AG04450 (cell line): Measurements from ENCODE around the gene SARM1. TPM values are rescaled to one million over a fixed set of nuclear protein-coding genes. Genes with fewer than 3 reads are reported as not detected.

ENCODE experiments used
- CTCF ChIA-PET: fragments of 300-600, 350-600 bp; formaldehyde crosslinking; extraction: SDS; loops from one replicate; lab custom pipeline; 2022; ENCODE audit warnings: antibody characterized with exemption, inconsistent platforms; lab: Charles Lee
- POLR2A ChIA-PET: fragments of 350-600 bp; formaldehyde crosslinking; extraction: SDS; loops from one replicate; lab custom pipeline; 2021; ENCODE audit warnings: antibody characterized with exemption, inconsistent platforms; lab: Yijun Ruan, JAX
- DNase-seq: peaks from one replicate; pipeline ENCODE4 v3.0.0-alpha.2; 2011; ENCODE audit warnings: low read depth, low spot score
- H3K27ac ChIP-seq: one replicate; pipeline ENCODE4 v1.5.1; 2012; ENCODE audit warnings: low read depth, low read length, control low read depth
- H3K27me3 ChIP-seq: one replicate; pipeline ENCODE4 v1.6.0; 2012; ENCODE audit warnings: low read length; ENCODE audit not compliant: control insufficient read depth, insufficient read depth
- H3K4me3 ChIP-seq: 2 replicates; pipeline ENCODE4 v1.5.1; 2011; ENCODE audit warnings: mild to moderate bottlenecking, low read depth, low read length, control low read depth
- H3K9me3 ChIP-seq: 2 replicates; pipeline ENCODE4 v1.5.1; 2012; ENCODE audit warnings: low read length; ENCODE audit not compliant: control insufficient read depth, insufficient read depth
- CTCF ChIP-seq: IDR thresholded peaks from 2 replicates; pipeline ENCODE4 v1.5.1; 2011; ENCODE audit warnings: low read depth, low read length, control low read depth, inconsistent platforms
- polyA plus RNA-seq: library from polyadenylated mRNA; depleted of rRNA; stranded (reverse); fragments of >200 nt; gene quantifications from 2 replicates; pipeline ENCODE4 v1.2.3, GENCODE V29; 2011; rRNA removed

SARM1 gene
- polyA plus RNA-seq, 1 experiment = 6.2 TPM

GRCh38 chr17:28449859-28450258 is 78.4 kb downstream of the SARM1 start:
- TF ChIP-seq CTCF = no peak
- Histone ChIP-seq H3K27me3 (peaks cover 9% of the 10 kb centered on the region), H3K9me3 (no peaks in the 10 kb centered on the region), H3K4me3 (no peak overlapping the region), H3K27ac (no peak overlapping the region)
- ChIA-PET POLR2A (no interaction called here), CTCF (interaction anchor here (0.6 kb wide), 1 partner anchor 58 kb away, joined by 3 read pairs; no protein-coding TSS in a partner anchor)
- DNase-seq = no peak

Other genes starting within 250 kb of the SARM1 start
- gene TMEM97, start 52.5 kb upstream of the SARM1 start, polyA plus RNA-seq = 12.1 and 16.1 TPM in 2 replicates
- 43.5 and 67.1 TPM in 2 replicates for gene IFT20, start 36.2 kb upstream of the SARM1 start, polyA plus RNA-seq
- 51.2 and 64.7 TPM in 2 replicates for gene TNFAIP1, start 35.9 kb upstream of the SARM1 start, polyA plus RNA-seq
- gene POLDIP2, start 14.2 kb upstream of the SARM1 start, polyA plus RNA-seq = 84.7 and 97.7 TPM in 2 replicates
- not detected in 2 replicates for gene SEBOX, start 6.5 kb upstream of the SARM1 start, polyA plus RNA-seq
- gene VTN, start 1.4 kb upstream of the SARM1 start, polyA plus RNA-seq = 0.53 and 1.3 TPM in 2 replicates
- 2.5 and 3.4 TPM in 2 replicates for gene SLC46A1, start 34.5 kb downstream of the SARM1 start, polyA plus RNA-seq
- not detected in 2 replicates for gene SLC13A2, start 102.0 kb downstream of the SARM1 start, polyA plus RNA-seq
- gene FOXN1, start 134.7 kb downstream of the SARM1 start, polyA plus RNA-seq = not detected in 2 replicates
- 51.2 and 54.3 TPM in 2 replicates for gene UNC119, start 180.9 kb downstream of the SARM1 start, polyA plus RNA-seq
- gene PIGS, start 199.8 kb downstream of the SARM1 start, polyA plus RNA-seq = 51.8 and 64.8 TPM in 2 replicates
- 46.3 and 48.6 TPM in 2 replicates for gene ALDOC, start 205.2 kb downstream of the SARM1 start, polyA plus RNA-seq
- 17.0 and 17.4 TPM in 2 replicates for gene SPAG5, start 227.3 kb downstream of the SARM1 start, polyA plus RNA-seq
- gene RSKR, start 242.5 kb downstream of the SARM1 start, polyA plus RNA-seq = 4.6 and 6.0 TPM in 2 replicates